GM21576 (cell line): Measurements from ENCODE around the gene C2orf66.
A peak's percentile ranks its signal among the peaks of the same experiment; 100 is the strongest.

ENCODE experiments used
- ATAC-seq: cut with Tn5 transposase; IDR thresholded peaks from one replicate; pipeline ENCODE4 v1.9.1; 2021; ENCODE audit warnings: mild to moderate bottlenecking, moderate library complexity; ENCODE audit not compliant: unreplicated experiment

Gene C2orf66

DNA sequence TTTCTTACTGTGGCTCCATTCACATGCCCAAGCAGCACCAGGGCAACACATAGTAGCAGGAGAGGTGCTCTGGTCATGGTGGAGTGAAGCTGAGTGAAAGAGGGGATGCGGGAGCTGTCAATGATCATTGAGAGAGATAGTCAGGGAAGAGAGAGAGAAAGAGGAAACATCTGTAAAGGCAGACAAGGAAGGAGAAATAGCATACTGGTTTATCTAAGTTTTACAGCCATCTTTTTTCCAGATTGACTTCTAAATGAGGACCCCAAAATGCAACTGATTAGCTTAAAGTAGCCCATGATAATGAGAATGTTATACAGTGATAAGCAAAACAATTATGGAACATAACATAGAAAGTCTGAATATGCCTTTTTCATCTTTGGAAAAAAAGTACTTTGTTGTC lies at the start of gene C2orf66:
C2orf66 (minus strand) TSS at position 96 of the 400 bp plus-strand sequence; CDS start at position 77, 19 bp downstream.
- no peak for ATAC-seq

DNA sequence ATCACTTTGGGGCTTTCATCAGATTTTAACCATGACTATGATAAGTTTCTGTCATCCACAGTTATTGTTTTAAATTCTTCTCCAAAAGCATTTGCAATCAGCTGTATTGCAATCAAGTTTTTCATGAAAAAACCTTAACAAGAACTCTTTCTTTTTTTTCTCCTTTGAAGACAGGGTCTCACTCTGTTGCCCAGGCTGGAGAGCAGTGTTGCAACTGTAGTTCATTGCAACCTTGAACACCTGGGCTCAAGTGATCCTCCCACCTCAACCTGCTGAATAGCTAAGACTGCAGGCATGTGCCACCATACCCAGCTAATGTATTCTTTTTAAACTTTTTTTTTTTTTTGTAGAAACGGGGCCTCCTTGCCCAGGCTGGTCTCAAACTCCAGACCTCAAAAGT lies 45.5 kb upstream of the C2orf66 start:
- ATAC-seq, result no peak

DNA sequence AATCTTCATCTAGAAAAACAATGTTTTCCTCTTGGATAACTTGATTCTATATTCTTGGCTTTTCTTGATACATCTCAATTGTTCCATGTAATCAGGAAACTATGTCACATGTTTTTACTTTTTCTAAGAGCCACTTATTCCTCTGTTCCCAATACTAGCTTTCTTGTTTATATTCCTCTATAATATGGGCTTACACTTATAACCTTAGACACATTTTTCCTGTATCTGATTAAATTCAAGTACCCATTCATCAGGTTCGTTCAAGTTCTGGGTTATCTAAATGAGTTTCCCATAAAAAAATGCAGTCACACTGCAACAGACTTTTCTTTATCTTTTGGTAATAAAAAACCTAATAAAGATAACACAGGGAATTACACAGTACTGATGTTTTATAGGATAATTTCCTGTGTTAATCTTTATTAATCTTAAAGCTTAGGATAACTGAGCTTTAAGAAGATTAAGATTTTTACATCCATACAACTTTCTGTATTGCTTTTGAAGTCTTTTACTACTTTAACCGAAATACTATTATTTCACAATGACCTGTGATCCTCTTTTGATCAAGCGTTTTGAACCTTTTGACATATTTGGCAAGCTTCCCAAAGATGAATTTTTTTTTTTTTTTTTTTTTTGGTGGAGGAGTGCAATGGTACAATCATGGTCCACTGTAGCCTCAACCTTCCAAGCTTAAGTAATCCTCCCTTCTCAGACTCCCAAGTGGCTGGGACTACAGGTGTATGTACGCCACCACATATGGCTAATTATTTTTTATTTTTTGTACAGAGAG lies 44.3 kb upstream of the C2orf66 start:
- no peak for ATAC-seq

DNA sequence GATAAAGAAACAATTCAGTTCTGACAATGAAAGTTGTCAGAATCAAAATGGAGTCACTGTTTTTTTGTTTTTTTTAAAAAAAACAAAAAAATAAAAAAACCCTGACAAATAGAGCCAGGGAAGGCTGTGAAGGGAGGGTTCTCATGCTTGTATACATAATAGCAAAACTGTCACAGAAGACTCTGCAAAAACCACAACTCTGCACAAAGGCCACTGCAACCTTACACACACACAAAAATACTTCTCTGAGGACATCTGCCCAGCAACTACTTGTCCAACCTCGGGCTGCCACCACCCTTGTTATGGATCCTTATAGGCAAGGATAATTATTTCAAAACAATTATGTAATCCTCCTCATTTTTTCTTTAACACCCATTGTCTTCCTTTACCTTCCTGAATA lies 41.9 kb upstream of the C2orf66 start:
- no peak for ATAC-seq

DNA sequence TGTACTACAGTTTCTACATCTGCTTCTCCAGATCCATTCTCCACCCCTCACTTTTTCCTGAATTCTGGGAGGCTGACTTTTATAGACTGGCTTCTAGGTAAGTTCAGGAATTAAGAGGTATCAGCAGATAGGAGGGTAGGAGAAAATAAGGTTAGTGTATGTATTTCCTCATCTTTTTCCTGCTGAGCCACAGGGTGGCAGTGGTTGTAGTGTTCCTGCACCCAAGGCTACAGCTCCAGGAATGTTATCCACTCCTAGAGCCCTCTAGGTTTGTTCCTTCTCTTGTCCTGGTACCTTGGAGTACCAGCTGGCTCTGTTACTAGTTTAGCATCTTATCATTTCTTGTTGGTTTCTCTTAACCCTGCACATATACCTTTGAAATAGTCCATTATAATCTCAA lies 40.7 kb upstream of the C2orf66 start:
- ATAC-seq, result no peak

DNA sequence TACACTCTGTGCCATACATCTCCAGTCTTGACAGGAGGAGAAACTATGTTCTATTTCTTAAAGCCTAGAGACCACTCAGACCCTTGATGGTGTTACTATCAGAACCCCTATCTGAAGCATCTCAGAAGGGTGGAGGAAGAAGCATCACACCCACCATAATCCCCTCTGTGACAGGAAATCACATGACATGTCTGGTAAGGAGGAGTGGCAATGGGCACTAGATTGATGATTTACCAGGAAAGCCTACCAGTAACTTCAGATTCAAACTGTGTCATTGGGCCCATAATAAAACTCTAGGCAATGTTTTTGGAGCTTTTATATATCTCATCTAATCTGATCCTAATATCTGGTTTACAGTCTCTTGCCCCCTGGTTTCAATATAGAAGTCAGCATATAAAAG lies 37.1 kb upstream of the C2orf66 start:
- ATAC-seq, result no peak

DNA sequence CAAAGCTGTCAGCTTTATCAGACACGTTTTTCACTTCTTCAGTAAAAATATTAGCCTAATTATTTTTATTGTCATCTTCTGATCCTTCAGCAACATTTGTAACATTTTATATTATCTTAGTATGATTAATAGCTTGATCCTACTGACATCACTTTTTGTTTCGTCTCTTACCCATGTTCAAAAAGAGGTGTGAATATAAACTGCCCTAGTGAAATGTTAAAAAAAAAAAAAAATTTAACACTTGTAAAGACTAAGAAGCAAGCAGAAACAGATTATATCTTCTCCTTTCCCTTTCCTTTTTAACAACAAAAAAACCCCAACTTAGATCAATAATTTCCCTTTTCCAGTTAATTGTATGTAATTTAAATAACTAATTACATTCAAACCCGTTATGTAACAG lies 36.2 kb upstream of the C2orf66 start:
- ATAC-seq, result no peak

DNA sequence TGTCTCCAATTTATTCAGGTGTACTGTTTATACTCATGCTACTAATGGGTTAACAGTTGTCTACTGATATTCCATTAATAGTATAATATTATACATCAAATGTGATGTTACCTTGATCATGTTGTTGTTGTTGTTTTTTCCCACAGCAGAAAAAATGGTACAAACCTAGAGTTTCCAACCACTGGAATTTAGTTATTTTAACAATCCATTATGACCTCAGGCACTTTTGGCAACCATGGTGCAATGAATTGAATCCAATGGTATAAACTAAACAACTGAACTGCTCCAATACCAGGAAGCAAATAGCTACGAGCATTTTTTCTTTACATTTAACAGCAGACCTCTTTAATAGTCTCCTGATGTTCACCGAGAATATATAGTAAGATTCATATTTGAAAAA lies 31.0 kb upstream of the C2orf66 start:
- ATAC-seq, result no peak

DNA sequence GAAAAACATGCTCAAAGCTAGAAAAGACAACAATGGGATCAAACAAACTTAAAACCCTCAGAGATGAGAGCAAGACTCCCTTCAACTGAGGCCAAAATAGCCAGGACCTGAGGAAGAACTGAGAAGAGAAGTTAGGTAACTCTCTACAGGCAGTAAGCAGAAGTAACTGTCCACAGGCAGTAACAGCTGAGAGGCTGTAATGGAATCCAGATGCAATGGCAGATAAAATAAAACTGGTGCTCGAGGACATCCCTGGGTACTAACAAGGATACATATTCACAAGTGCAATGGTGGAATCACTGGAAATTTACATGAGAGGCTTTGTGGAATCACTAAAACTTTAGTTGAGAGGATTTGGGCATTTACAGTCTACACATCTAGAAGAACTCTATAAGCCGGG lies 30.4 kb upstream of the C2orf66 start:
- no peak for ATAC-seq

DNA sequence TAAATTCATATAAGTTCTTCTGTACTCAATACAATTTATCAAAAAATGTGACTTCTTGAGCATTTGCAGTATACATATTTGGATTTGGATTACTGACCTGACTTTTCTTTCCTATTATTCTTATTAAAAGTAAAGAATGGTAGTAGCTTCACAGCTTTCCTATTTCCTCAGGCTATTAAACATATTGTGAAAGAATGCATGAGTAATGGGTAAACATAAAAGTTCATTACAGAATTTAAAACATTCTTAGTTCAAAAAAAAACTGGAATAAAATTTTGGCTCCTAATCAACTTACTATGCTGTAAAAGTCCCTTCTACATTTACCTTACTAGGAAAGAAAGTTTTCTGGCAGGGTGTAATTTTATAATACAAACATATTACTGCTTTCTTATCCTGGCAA lies 27.3 kb upstream of the C2orf66 start:
- ATAC-seq, result no peak

DNA sequence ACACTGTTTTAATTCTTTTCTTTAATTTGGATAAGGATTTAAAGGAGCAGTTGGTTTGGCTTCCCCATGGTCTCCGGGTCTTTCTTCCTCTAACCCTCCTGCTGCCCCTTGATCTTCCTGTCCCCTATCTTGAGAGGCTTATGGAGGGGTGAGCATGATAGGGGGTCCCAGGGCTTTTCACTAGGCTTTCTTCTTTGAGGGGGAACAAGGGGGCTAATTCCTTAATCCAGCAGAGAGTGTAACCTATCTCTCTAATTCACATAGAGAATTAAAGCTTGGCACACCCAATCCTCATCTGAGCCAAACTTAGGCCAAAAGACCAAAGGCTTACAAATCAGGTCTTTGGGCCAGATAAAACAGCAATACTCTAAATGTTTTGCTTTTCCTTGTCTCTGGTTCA lies 21.5 kb upstream of the C2orf66 start:
- no peak for ATAC-seq

DNA sequence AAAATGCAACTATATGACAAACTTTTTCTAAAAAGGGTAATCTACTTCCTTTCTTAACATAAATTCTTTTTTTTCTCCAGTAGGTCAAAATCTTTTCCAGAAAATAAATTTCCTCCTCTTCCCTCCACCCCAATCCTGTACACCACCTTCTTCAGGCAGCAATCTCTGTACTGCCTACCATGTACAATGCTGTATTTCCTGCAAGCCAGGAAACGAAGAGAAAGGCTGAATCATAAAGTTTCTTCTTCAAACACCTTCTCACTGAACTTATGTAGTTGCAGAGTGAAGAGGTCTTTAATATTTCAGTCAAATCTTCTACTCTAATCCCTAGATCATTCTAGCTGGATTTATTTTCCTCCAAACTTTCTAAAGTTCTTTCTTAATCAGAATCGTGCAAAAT lies 18.2 kb upstream of the C2orf66 start:
- no peak for ATAC-seq

DNA sequence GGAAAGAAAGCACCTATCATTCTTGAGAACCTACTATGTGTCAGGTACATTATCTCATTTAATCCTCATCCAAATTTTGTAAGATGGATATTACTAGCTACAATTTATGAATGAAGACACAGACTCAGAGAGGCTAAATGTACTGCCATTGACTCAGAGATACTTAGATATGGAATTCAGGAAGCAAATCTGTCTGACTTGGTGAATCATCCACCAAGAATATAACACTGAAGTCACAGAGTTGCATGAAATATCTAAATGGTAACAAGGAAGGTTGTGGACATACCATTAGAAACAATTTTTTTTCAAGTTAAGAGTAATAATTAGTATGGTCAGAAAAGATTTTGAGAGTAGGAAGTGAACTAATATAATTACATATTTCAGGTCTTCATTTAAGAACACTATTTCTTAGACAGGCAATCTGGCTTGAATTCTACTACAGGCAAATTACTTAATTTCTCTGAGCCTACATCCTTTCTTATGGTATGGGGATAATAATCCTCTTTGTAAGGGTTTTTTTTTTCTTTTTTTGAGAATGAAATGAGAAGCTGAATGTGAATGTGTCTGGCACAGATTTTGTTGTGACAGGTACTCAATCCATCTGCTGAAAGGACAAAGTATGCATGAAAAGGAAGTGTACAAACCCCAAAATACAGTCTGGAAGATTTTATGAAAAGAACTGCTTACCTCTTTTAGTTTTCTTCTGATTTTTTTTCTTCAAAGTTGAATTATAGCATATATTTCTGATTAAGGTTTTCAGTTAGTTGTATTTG lies 14.8 kb upstream of the C2orf66 start:
- ATAC-seq, result no peak

DNA sequence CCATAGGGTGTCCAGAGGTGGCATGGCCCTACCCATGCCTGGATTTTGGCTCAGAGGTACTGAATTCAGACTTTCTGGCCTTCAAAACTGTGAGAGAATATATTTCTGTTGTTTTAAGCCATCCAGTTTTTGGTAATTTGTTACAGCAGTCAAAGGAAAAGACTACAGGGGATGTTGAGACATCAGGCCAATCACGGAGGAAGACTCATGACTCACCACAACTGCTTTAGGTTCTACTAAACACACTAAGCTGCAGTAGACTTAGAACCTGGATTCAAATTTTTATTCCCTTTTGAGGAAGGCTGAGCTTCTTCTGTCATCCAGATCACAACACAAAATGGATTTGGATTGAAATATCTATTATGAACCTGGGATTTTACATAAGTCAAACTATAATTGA lies 12.0 kb upstream of the C2orf66 start:
- no peak for ATAC-seq

DNA sequence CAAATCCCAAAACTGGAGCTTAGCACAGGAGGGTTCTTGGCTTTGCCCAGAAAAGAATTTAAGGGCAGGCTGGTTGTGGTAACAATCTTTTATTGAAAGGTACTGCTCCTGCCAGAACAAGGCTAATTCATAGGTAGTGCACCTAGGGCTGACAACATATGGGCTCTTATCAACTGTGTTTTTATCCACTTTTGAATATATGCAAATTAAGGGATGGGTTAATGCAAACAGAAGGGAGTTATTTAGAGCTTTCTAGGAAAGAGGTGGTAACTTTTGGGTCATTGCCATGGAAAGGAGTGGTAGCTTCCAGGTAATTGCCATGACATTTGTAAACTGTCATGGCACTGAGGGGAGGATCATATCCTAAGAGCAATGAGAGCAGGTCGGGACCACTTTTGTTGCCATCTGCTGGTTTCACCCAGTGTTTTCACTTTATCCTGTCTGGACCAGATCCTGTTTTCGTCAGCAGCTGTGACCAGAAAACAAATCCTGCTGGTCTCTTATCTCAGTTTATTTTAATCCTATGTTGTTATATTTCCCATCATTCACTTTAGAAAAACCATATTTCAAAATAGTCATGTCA lies 981 bp downstream of the C2orf66 start:
- ATAC-seq, result no peak

DNA sequence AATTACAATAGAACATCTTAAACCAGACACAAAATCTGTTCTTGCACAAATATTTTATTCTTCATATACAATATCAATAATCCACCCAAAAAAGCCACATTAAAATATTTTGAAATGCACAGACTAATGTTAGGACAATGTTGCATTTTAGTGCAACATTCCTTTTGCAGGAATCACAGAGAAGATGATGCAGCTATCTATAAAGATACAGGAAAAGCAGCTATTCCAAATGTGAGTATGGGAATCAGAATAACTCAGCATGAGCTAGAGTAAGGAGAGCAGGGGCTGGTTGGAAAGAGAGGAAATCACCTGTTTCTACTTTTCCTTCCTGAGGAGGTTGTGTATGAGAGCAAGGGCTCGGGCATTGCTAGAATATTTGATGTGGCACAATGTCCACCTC lies 4.8 kb downstream of the C2orf66 start:
- no peak for ATAC-seq

DNA sequence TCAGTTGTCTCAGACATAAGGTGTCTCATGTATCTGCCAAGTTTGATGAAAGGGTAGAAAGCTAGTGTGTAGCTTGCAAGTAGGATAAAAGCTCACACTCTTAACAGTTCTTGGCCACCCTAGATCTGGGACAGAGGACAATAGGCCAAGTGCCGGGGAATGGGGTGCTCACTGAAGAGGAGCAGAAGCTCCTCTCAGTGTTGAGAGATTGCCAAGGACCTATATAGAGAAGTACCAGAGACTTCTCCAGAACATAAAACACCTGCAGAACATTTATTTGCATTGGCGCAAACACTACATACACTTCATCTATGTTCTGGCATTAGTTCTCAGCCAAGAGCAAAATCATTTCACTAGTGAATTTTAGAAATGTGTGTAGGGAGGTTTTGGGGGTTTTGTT lies 6.8 kb downstream of the C2orf66 start:
- no peak for ATAC-seq

DNA sequence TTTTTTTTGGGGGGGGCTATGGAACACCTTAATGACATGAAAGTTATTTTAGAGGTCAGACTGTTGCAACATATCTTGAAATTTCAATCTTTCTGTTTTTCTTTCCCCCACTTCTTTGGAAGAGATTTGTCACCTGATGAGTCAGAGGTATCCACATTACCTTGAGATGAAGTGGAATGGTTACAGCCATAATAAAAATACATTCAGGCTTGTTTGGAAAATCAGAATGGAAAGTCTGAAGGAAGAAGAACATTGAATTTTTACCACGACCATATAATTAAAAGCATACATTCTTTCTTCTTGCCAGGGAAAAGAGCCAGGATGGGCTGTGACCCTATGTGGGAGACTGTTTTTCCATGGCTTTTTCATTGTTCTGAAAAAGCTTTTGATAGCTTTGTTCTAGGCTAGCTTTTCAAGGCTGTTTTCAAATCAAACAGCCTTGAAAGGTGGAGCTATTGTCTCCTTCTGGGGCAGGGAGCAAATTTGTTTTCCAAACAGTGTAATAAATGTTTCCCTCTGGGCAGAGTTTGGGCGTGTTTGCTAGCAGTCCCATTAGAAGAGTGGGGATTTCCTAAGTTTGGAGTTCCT lies 7.4 kb downstream of the C2orf66 start:
- no peak for ATAC-seq

DNA sequence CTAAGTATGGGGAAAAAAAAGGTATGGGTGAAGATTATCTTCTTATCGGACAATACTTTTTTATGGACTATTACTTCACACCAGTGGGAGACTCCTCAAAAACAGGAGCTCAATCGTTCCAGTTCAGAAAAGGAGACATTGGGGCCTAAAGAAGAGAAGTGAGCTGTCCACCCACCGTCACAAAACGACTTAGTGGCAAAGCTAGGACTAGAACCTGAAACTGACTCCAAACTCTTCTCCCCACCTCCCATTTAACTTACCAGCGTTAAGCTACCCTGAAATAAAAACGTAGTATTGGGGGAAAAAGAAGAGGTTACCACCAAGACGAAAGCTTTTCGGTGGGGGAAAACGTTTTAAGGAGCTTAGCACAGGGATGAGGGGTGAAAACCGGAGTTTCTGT lies 10.2 kb downstream of the C2orf66 start:
- peak; percentile 3 for ATAC-seq

DNA sequence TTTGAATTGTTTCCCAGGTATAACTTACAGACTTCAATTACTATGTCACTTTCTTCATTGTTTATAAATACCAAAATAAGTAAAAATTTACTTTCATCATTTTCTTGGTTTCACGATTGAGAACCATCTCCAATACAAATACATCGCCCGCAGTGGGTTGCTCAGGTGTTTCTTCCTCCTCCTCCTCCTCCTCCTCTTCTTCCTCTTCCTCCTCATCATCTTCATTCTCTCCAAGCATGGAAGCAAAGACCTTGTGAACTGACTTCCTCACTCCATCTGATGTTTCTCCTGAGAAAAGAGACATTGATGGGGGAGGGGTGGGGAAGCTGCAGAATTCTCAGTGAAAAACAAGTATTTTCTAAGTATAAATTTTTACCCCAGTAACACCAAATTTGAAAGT lies 16.3 kb downstream of the C2orf66 start:
- ATAC-seq, result no peak

DNA sequence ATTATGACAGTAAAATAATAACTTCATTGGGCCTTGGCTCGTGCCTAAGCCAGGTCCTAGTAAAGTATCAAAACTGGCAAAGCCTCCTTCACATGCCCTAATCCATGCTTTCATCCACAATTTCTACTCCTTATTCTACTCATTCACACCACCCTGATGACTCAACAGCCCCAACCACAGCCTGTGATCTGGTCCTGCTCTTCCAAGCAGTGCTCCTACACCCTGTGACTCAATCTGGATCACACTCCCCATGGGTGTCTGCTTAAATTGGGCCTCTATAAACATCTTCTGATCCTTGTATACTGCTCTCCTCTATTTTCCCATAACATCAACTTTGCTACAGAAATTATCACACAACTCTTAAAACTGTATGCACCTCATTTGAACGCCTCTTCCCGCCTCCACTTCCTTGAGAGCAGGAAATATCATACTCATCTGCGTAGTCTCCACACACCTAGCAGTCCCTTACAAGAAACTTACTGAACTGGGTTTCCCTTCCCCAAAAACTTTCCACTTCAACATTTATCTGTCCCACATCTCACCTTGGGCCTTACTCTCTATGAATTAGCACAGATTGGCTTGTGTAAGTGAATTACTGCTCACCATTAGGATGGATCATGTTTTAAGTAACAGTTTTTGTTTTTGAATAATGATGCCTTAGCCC lies 25.6 kb downstream of the C2orf66 start:
- peak; percentile 65 for ATAC-seq
